HEK293T (cell line): ENCODE measurements around the gene CRTC2.

Experiments
- CTCF ChIA-PET: fragments of 350-600 bp; formaldehyde crosslinking; extraction: SDS; loops from one replicate; lab custom pipeline; 2021; ENCODE audit warnings: antibody characterized with exemption, inconsistent platforms; lab: Yijun Ruan, JAX
- POLR2A ChIA-PET: fragments of 350-600 bp; formaldehyde crosslinking; extraction: SDS; loops from one replicate; lab custom pipeline; 2020; ENCODE audit warnings: antibody characterized with exemption, inconsistent platforms; lab: Yijun Ruan, JAX
- DNase-seq: peaks from one replicate; pipeline ENCODE4 v3.0.0; 2012; ENCODE audit warnings: mixed read lengths; ENCODE audit errors: extremely low spot score
- ARNT ChIP-seq: fragments of 450-650 bp; IDR thresholded peaks from 2 replicates; pipeline ENCODE4 v1.6.1; 2017; ENCODE audit warnings: mild to moderate bottlenecking
- BHLHE40 ChIP-seq: fragments of 450-650 bp; IDR thresholded peaks from 2 replicates; pipeline ENCODE4 v1.6.1; 2016; ENCODE audit warnings: mild to moderate bottlenecking, moderate library complexity, borderline replicate concordance
- CTBP1 ChIP-seq: fragments of 450-650 bp; IDR thresholded peaks from 2 replicates; pipeline ENCODE4 v1.6.1; 2016; ENCODE audit warnings: borderline replicate concordance
- ELF4 ChIP-seq: fragments of 450-650 bp; IDR thresholded peaks from 2 replicates; pipeline ENCODE4 v1.6.1; 2017; ENCODE audit warnings: antibody characterized with exemption
- FOXA1 ChIP-seq: fragments of 450-650 bp; IDR thresholded peaks from 2 replicates; pipeline ENCODE4 v1.6.1; 2016; ENCODE audit warnings: mild to moderate bottlenecking
- FOXK2 ChIP-seq: fragments of 450-650 bp; IDR thresholded peaks from 2 replicates; pipeline ENCODE4 v1.6.1; 2016; ENCODE audit warnings: mild to moderate bottlenecking
- FOXM1 ChIP-seq: fragments of 450-650 bp; IDR thresholded peaks from 2 replicates; pipeline ENCODE4 v1.6.1; 2017; ENCODE audit warnings: mild to moderate bottlenecking, borderline replicate concordance
- HDGF ChIP-seq: fragments of 450-650 bp; IDR thresholded peaks from 2 replicates; pipeline ENCODE4 v1.6.1; 2017; ENCODE audit warnings: antibody characterized with exemption, borderline replicate concordance
- L3MBTL2 ChIP-seq: fragments of 450-650 bp; conservative IDR thresholded peaks from 2 replicates; pipeline ENCODE4 v1.6.1; 2016; ENCODE audit warnings: mild to moderate bottlenecking
- LEF1 ChIP-seq: fragments of 450-650 bp; IDR thresholded peaks from 2 replicates; pipeline ENCODE4 v1.6.1; 2017; ENCODE audit warnings: mild to moderate bottlenecking, borderline replicate concordance
- NFRKB ChIP-seq: fragments of 450-650 bp; IDR thresholded peaks from 2 replicates; pipeline ENCODE4 v1.6.1; 2016; ENCODE audit warnings: mild to moderate bottlenecking, moderate library complexity
- SP1 ChIP-seq: fragments of 450-650 bp; IDR thresholded peaks from 2 replicates; pipeline ENCODE4 v1.6.1; 2017
- SUZ12 ChIP-seq: fragments of 450-650 bp; IDR thresholded peaks from 2 replicates; pipeline ENCODE4 v1.6.1; 2016; ENCODE audit warnings: mild to moderate bottlenecking
- TARDBP ChIP-seq: fragments of 450-650 bp; IDR thresholded peaks from 2 replicates; pipeline ENCODE4 v1.6.1; 2016
- ZNF384 ChIP-seq: fragments of 450-650 bp; IDR thresholded peaks from 2 replicates; pipeline ENCODE4 v1.6.1; 2016
- TF ChIP-seq, protein P1 (sequence below): fragments of 450-650 bp; IDR thresholded peaks from 2 replicates; pipeline ENCODE4 v1.6.1; 2016

Gene CRTC2

GRCh38 chr1:153957744-153958110 lies 685 bp downstream of the CRTC2 start:
- no peak for DNase-seq
- no peak for TF ChIP-seq ELF4
- no peak for TF ChIP-seq ARNT
- TF ChIP-seq L3MBTL2, result no peak
- POLR2A ChIA-PET, result interaction anchor here (0.6 to 7.7 kb wide), 8 partner anchors 9 to 35 kb away, joined by 3 to 74 read pairs (median 4); partner anchors contain the start of genes CREB3L4, DENND4B, GATAD2B and JTB
- CTCF ChIA-PET, result interaction anchor here (0.6 to 1.1 kb wide), 2 partner anchors 11 to 35 kb away, joined by 3 to 4 read pairs; partner anchors contain the start of gene DENND4B

- CTCF ChIA-PET, result interaction anchor here (0.6 to 1.2 kb wide), 3 partner anchors 10 to 34 kb away, joined by 3 to 4 read pairs (median 4); partner anchors contain the start of gene DENND4B
- POLR2A ChIA-PET, result interaction anchor here (0.6 to 7.7 kb wide), 7 partner anchors 10 to 34 kb away, joined by 3 to 74 read pairs (median 14); partner anchors contain the start of genes CREB3L4, DENND4B, JTB and RPS27
- DNase-seq, result no peak
- TF ChIP-seq FOXM1, result no peak
- TF ChIP-seq, protein P1, sequence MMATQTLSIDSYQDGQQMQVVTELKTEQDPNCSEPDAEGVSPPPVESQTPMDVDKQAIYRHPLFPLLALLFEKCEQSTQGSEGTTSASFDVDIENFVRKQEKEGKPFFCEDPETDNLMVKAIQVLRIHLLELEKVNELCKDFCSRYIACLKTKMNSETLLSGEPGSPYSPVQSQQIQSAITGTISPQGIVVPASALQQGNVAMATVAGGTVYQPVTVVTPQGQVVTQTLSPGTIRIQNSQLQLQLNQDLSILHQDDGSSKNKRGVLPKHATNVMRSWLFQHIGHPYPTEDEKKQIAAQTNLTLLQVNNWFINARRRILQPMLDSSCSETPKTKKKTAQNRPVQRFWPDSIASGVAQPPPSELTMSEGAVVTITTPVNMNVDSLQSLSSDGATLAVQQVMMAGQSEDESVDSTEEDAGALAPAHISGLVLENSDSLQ, result no peak
- no peak for TF ChIP-seq L3MBTL2
- TF ChIP-seq BHLHE40, result no peak
- no peak for TF ChIP-seq SP1
- no peak for TF ChIP-seq ELF4
- TF ChIP-seq NFRKB, result no peak
- TF ChIP-seq HDGF, result no peak
- no peak for TF ChIP-seq LEF1
- no peak for TF ChIP-seq ARNT
- TF ChIP-seq TARDBP, result no peak
- no peak for TF ChIP-seq ZNF384
- TF ChIP-seq CTBP1, result no peak
- no peak for TF ChIP-seq SUZ12
- TF ChIP-seq FOXA1, result no peak
Observed at GRCh38 chr1:153956997-153957715, 1.3 kb downstream of the CRTC2 start.

GRCh38 chr1:153954826-153955225 lies 3.6 kb downstream of the CRTC2 start:
- POLR2A ChIA-PET, result interaction anchor here (2.2 to 7.7 kb wide), 3 partner anchors 8 to 12 kb away, joined by 14 to 74 read pairs (median 16); partner anchors contain the start of genes CREB3L4, DENND4B and SLC39A1
- no peak for TF ChIP-seq ZNF384
- CTCF ChIA-PET, result no interaction called here
- DNase-seq, result no peak

GRCh38 chr1:153953859-153954365 lies 4.5 kb downstream of the CRTC2 start:
- ChIA-PET POLR2A (interaction anchor here (2.7 to 7.7 kb wide), 2 partner anchors 9 to 13 kb away, joined by 16 to 74 read pairs; partner anchors contain the start of genes CREB3L4 and SLC39A1), CTCF (no interaction called here)
- DNase-seq, result no peak
- no peak for TF ChIP-seq FOXK2
- TF ChIP-seq ARNT, result no peak
- TF ChIP-seq NFRKB, result no peak
- no peak for TF ChIP-seq LEF1

DNA sequence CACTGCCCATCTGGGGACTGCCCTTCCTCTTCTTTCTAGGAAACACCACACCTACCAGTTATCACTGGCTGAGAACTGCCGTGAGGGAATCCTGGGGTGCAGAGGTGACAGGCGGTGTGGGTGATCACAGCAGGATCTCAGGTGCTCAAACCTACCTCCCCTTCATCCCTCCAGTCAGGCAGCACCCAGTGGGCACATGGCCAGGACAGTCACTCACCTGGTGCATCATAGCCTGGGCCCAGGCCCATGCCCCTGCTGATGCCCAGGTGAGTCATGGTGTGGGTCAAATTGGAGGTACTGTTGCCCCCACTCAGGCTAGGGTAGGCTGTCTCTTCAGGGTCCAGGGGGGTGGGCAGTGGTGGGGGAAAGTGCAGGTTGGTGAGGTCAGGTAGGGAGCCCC lies 6.6 kb downstream of the CRTC2 start:
- TF ChIP-seq FOXA1, result no peak
- TF ChIP-seq SP1, result no peak
- TF ChIP-seq ZNF384, result no peak
- no peak for TF ChIP-seq LEF1
- no peak for TF ChIP-seq BHLHE40
- no peak for TF ChIP-seq ARNT
- TF ChIP-seq, protein P1, result no peak
- POLR2A ChIA-PET, result no interaction called here
- CTCF ChIA-PET, result no interaction called here
- no peak for DNase-seq

DNA sequence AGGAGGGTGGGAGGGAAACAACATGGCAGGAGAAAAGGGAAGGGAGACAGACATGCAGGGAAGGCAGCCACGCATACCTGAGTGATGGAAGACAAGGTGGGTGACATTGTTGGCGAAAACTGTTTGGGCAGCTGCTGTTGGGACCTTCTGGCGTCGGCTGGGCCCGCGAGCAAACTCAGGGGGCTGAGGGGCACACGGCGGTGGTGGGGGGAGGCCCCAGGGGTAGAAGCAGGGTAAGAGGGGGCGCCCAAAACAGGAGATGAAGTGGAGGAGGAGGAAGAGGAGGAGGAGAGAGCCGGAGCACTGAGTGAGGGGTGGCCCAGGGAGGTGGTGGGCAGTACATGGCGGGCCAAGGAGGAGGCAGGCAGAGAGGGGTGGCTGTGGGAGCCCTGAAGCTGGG lies 7.2 kb downstream of the CRTC2 start:
- ChIA-PET POLR2A (interaction anchor here (0.5 to 0.8 kb wide), 2 partner anchors 12 to 26 kb away, joined by 3 to 5 read pairs; partner anchors contain the start of genes JTB and SLC39A1), CTCF (no interaction called here)
- TF ChIP-seq TARDBP (no peak), FOXK2 (no peak), L3MBTL2 (no peak), ELF4 (no peak), SP1 (no peak), ARNT (no peak), FOXA1 (no peak), CTBP1 (no peak)
- TF ChIP-seq, protein P1, result no peak
- no peak for DNase-seq
